Keratinocyte (primary cell): ENCODE measurements around the gene PDE11A. TPM values are rescaled to one million over a fixed set of nuclear protein-coding genes. Genes with fewer than 3 reads are reported as not detected.

Source experiments
- DNase-seq: peaks from one replicate; pipeline ENCODE4 v3.0.0-alpha.2; 2011; ENCODE audit warnings: low read depth, missing footprints, low spot score
- FAIRE-seq: peaks from 2 replicates; lab custom pipeline; 2011; peaks lifted over from hg19 to GRCh38; lab: Jason Lieb, UNC
- H2AFZ ChIP-seq: 2 replicates; pipeline ENCODE4 v1.6.0; 2012; ENCODE audit warnings: low read length, control low read depth, inconsistent platforms; ENCODE audit not compliant: control insufficient read depth
- H3K27ac ChIP-seq: 2 replicates; pipeline ENCODE4 v1.5.1; 2011; ENCODE audit warnings: low read length; ENCODE audit not compliant: control insufficient read depth, insufficient read depth
- H3K27me3 ChIP-seq: 3 replicates; pipeline ENCODE4 v1.6.0; 2011; ENCODE audit warnings: low read length; ENCODE audit not compliant: control insufficient read depth, insufficient read depth; ENCODE audit errors: extremely low read depth
- H3K36me3 ChIP-seq, 2 experiments: 2 replicates in 1 of 2; 3 replicates in 1 of 2; pipeline ENCODE4 v1.5.1; 2011; ENCODE audit warnings: low read length in 2 of 2, mild to moderate bottlenecking in 1 of 2; ENCODE audit not compliant: control insufficient read depth in 2 of 2, insufficient read depth in 2 of 2; ENCODE audit errors: extremely low read depth in 1 of 2
- H3K4me1 ChIP-seq: 3 replicates; pipeline ENCODE4 v1.5.1; 2011; ENCODE audit warnings: low read length; ENCODE audit not compliant: control insufficient read depth, insufficient read depth; ENCODE audit errors: extremely low read depth
- H3K4me2 ChIP-seq: 3 replicates; pipeline ENCODE4 v1.6.0; 2011; ENCODE audit warnings: low read depth, low read length; ENCODE audit not compliant: control insufficient read depth, insufficient read depth; ENCODE audit errors: extremely low read depth
- H3K4me3 ChIP-seq, 3 experiments: fragments of 200-600 bp in 1 of 3; sonication (generic) in 1 of 3; 2 replicates in 2 of 3; 3 replicates in 1 of 3; pipeline ENCODE4 v1.5.1; 2011 to 2016; ENCODE audit warnings: low read length in 3 of 3, mild to moderate bottlenecking in 3 of 3, control low read depth in 2 of 3, inconsistent platforms in 1 of 3, low read depth in 1 of 3, mixed read lengths in 1 of 3, mixed run types in 1 of 3, moderate library complexity in 1 of 3; ENCODE audit not compliant: control insufficient read depth in 2 of 3, insufficient read depth in 2 of 3; ENCODE audit errors: extremely low read depth in 1 of 3
- H3K79me2 ChIP-seq: 2 replicates; pipeline ENCODE4 v1.6.0; 2012; ENCODE audit warnings: low read length; ENCODE audit not compliant: control insufficient read depth, insufficient read depth
- H3K9ac ChIP-seq: 3 replicates; pipeline ENCODE4 v1.6.0; 2011; ENCODE audit warnings: low read length; ENCODE audit not compliant: control insufficient read depth, insufficient read depth; ENCODE audit errors: extremely low read depth
- H3K9me1 ChIP-seq: 3 replicates; pipeline ENCODE4 v1.6.0; 2011; ENCODE audit warnings: low read length; ENCODE audit not compliant: control insufficient read depth, insufficient read depth; ENCODE audit errors: extremely low read depth
- H3K9me3 ChIP-seq: 2 replicates; pipeline ENCODE4 v1.5.1; 2012; ENCODE audit warnings: low read depth, low read length; ENCODE audit not compliant: control insufficient read depth
- H4K20me1 ChIP-seq: 3 replicates; pipeline ENCODE4 v1.6.0; 2011; ENCODE audit warnings: low read length; ENCODE audit not compliant: control insufficient read depth, insufficient read depth; ENCODE audit errors: extremely low read depth
- CTCF ChIP-seq, 3 experiments: IDR thresholded peaks in 1 of 3; conservative IDR thresholded peaks in 1 of 3; optimal IDR thresholded peaks in 1 of 3; 2 replicates in 2 of 3; 3 replicates in 1 of 3; pipeline versions ENCODE3 to v1.5.1; 2011; ENCODE audit warnings: low read length in 3 of 3, mild to moderate bottlenecking in 3 of 3, moderate library complexity in 2 of 3, control low read depth in 1 of 3, inconsistent platforms in 1 of 3; ENCODE audit not compliant: insufficient read depth in 2 of 3; ENCODE audit errors: extremely low read depth in 1 of 3
- EZH2 ChIP-seq: IDR thresholded peaks from one replicate; pipeline ENCODE4 v1.6.1; 2012; ENCODE audit warnings: inconsistent platforms, mild to moderate bottlenecking, low read length, moderate library complexity
- dilution Hi-C: fragments of 300-500 bp; cut with MboI; formaldehyde crosslinking; loops from one replicate; pipeline ENCODE4 v1.7.0; 2020; ENCODE audit warnings: low sequenced_read_pairs; ENCODE audit not compliant: extremely low pct_ligation_motif_present
- polyA plus RNA-seq, 5 experiments: library from polyadenylated mRNA; depleted of rRNA in 3 of 5; stranded (reverse) in 3 of 5; stranded (forward) in 1 of 5; unstranded in 1 of 5; fragments of >200 nt; gene quantifications; 1 replicate in 1 of 5; 2 replicates in 3 of 5; 3 replicates in 1 of 5; pipeline versions ENCODE4 v1.2.1 to v1.2.3, GENCODE V29; 2011 to 2012; ENCODE audit warnings: missing spikeins in 2 of 5, low read depth in 1 of 5, low replicate concordance in 1 of 5

Gene PDE11A
- polyA plus RNA-seq, 1 donor (not counting 4 experiments of a cell fraction or from before 2014, with no cell fraction given) = 0.01 TPM

DNA sequence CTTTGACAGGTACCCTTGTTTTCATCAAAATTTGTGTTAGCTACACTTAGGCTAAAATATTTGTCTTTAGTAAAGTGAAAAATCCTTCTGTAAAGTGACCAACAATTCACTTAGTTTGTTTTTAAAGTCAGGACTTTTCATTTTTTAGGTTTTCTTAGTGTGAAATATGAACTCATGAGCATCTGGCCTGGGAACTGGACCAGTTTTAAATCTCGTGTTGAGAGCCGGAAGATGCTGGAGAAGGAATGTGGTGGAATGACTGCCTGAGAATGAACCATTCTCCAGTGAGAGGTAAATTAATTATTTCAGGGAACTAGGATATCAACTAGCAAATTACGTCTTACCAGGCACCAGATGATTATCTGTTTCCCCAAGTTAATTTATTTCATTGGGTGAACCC is 374.3 kb downstream of the PDE11A start:
- no peaks in the 10 kb centered on the region for H3K36me3 ChIP-seq
- no peaks in the 10 kb centered on the region for H3K9me3 ChIP-seq
- H4K20me1 ChIP-seq = no peaks in the 10 kb centered on the region
- no peaks in the 10 kb centered on the region for H3K9me1 ChIP-seq
- H3K9ac ChIP-seq = no peak overlapping the region
- H3K27me3 ChIP-seq = no peaks in the 10 kb centered on the region
- dilution Hi-C loops = no loop called here
- no peak for TF ChIP-seq EZH2
- H3K79me2 ChIP-seq = no peaks in the 10 kb centered on the region
- no peak overlapping the region for H2AFZ ChIP-seq
- no peak overlapping the region for H3K27ac ChIP-seq
- no peak for DNase-seq
- no peak overlapping the region for H3K4me2 ChIP-seq
- FAIRE-seq = no peak
- no peaks in the 10 kb centered on the region for H3K4me1 ChIP-seq
- no peak overlapping the region for H3K4me3 ChIP-seq

GRCh38 chr2:177694348-177694747 is 378.2 kb downstream of the PDE11A start:
- Histone ChIP-seq H3K4me3 (no peak overlapping the region), H3K9me1 (peaks cover 2% of the 10 kb centered on the region), H3K36me3 (no peaks in the 10 kb centered on the region), H3K9me3 (no peaks in the 10 kb centered on the region), H3K79me2 (no peaks in the 10 kb centered on the region), H4K20me1 (no peaks in the 10 kb centered on the region), H3K27me3 (no peaks in the 10 kb centered on the region), H3K27ac (no peak overlapping the region), H2AFZ (no peak overlapping the region), H3K9ac (no peak overlapping the region), H3K4me1 (peaks cover 13% of the 10 kb centered on the region), H3K4me2 (no peak overlapping the region)
- no peak for TF ChIP-seq CTCF (optimal IDR thresholded peaks at IDR 0.05 in 1 of 3, IDR thresholded peaks at IDR 0.05 in 1 of 3, conservative IDR thresholded peaks at IDR 0.05 in 1 of 3; ENCODE audit: extremely low read depth in 1 of 3, insufficient read depth in 2 of 3, low read length in 3 of 3)
- DNase-seq = no peak
- no peak for FAIRE-seq
- dilution Hi-C loops = no loop called here

DNA sequence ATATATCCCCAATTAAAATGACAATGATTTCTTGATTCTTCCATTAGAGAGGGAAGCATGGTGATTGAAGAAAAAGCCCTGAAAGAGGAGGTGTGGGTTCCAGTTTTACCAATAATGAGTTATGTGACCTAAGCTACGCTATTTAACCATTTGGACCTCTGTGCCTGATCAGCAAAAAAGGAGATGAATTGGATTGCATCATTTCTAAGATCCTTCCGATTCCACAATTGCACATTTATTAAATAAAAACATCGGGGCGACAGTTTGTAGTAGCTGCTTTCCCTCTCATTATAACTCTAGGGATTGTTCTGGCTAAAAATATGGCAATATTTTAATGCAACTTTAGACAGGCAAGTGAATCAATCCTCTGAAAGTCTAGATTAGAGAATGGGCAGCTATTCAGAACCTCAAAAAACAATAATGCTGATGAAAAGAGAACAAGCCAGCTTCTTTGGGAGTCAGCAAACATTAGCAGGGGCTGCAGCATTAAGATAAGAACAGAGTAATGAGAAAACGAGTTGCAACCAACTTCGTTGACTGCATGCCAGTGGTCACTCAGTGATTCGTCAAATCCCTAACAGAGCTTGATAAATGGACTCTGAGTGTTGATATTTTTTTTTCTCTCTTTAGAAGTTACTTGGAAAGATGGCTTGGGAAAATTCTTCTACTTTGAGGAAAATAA is 378.8 kb downstream of the PDE11A start:
- Histone ChIP-seq H3K36me3 (no peaks in the 10 kb centered on the region), H2AFZ (no peak overlapping the region), H3K4me3 (no peak overlapping the region), H3K9ac (no peak overlapping the region), H3K27me3 (no peaks in the 10 kb centered on the region), H3K4me2 (no peak overlapping the region), H3K9me3 (no peaks in the 10 kb centered on the region), H3K4me1 (peaks cover 13% of the 10 kb centered on the region), H3K79me2 (no peaks in the 10 kb centered on the region), H3K9me1 (peaks cover 2% of the 10 kb centered on the region), H4K20me1 (no peaks in the 10 kb centered on the region), H3K27ac (no peak overlapping the region)
- FAIRE-seq (no peak), DNase-seq (no peak)
- dilution Hi-C loops = no loop called here
- TF ChIP-seq EZH2 (no peak), CTCF (optimal IDR thresholded peaks at IDR 0.05 in 1 of 3, IDR thresholded peaks at IDR 0.05 in 1 of 3, conservative IDR thresholded peaks at IDR 0.05 in 1 of 3; ENCODE audit: extremely low read depth in 1 of 3, insufficient read depth in 2 of 3, low read length in 3 of 3) (no peak)
